HL-60 (cell line): ENCODE measurements around the gene PCP4.

Experiments used
- DNase-seq, 2 experiments: peaks; one replicate each; pipeline ENCODE4 v3.0.0-alpha.2; 2010 to 2020; ENCODE audit warnings: low read depth in 1 of 2, low spot score in 1 of 2
- H3K27ac ChIP-seq: fragments of 250-450 bp; sonication (Bioruptor Pico); replicated peaks from 2 replicates; pipeline ENCODE4 v1.5.1; 2020; ENCODE audit warnings: mild to moderate bottlenecking, moderate library complexity
- H3K27me3 ChIP-seq: fragments of 250-450 bp; sonication (Bioruptor Pico); 2 replicates; pipeline ENCODE4 v1.5.1; 2021; ENCODE audit warnings: mild to moderate bottlenecking, moderate library complexity; ENCODE audit not compliant: insufficient read depth, poor library complexity, severe bottlenecking
- H3K4me3 ChIP-seq: replicated peaks from 2 replicates; pipeline ENCODE4 v1.5.1; 2011; ENCODE audit warnings: mild to moderate bottlenecking, control low read depth, low read length; ENCODE audit not compliant: insufficient read depth
- GABPA ChIP-seq: IDR thresholded peaks from 2 replicates; pipeline ENCODE4 v1.6.1; 2012; ENCODE audit warnings: low read depth
- POLR2AphosphoS5 ChIP-seq: IDR thresholded peaks from 2 replicates; pipeline ENCODE4 v1.6.1; 2012; ENCODE audit warnings: low read depth
- SPI1 ChIP-seq: IDR thresholded peaks from 2 replicates; pipeline ENCODE4 v1.6.1; 2012; ENCODE audit warnings: low read depth, mild to moderate bottlenecking, borderline replicate concordance
- TF ChIP-seq, protein P1 (sequence below): IDR thresholded peaks from 2 replicates; pipeline ENCODE4 v1.6.1; 2012; ENCODE audit warnings: low read depth; ENCODE audit not compliant: insufficient replicate concordance
- TF ChIP-seq, protein P2 (sequence below): IDR thresholded peaks from one replicate; pipeline ENCODE4 v1.5.1; 2011; ENCODE audit warnings: low read length, control low read depth, inconsistent platforms; ENCODE audit not compliant: insufficient read depth

PCP4 gene

DNA sequence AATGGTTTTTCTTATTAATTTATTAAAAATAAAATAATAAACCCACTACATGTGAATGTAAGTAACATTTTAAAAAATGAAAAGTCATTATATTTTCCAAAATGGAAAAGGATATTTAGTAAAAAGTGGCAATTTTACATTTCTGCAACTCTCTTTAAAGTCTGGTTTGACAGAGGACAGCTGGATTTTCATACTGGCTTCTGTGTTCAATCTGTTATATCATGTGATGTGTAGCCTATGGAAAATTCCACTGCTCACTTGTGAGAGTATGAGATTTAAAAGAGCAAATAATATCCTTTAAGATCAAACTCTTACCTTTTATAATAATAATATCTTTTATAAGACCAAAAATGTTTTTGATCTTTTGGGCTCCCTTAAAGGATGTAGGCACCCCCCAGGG, 33.7 kb downstream of the PCP4 start:
- no peak overlapping the region for H3K4me3 ChIP-seq
- no peak overlapping the region for H3K27ac ChIP-seq
- no peaks in the 10 kb centered on the region for H3K27me3 ChIP-seq
- no peak for TF ChIP-seq GABPA
- no peak for TF ChIP-seq SPI1
- TF ChIP-seq, protein P1, sequence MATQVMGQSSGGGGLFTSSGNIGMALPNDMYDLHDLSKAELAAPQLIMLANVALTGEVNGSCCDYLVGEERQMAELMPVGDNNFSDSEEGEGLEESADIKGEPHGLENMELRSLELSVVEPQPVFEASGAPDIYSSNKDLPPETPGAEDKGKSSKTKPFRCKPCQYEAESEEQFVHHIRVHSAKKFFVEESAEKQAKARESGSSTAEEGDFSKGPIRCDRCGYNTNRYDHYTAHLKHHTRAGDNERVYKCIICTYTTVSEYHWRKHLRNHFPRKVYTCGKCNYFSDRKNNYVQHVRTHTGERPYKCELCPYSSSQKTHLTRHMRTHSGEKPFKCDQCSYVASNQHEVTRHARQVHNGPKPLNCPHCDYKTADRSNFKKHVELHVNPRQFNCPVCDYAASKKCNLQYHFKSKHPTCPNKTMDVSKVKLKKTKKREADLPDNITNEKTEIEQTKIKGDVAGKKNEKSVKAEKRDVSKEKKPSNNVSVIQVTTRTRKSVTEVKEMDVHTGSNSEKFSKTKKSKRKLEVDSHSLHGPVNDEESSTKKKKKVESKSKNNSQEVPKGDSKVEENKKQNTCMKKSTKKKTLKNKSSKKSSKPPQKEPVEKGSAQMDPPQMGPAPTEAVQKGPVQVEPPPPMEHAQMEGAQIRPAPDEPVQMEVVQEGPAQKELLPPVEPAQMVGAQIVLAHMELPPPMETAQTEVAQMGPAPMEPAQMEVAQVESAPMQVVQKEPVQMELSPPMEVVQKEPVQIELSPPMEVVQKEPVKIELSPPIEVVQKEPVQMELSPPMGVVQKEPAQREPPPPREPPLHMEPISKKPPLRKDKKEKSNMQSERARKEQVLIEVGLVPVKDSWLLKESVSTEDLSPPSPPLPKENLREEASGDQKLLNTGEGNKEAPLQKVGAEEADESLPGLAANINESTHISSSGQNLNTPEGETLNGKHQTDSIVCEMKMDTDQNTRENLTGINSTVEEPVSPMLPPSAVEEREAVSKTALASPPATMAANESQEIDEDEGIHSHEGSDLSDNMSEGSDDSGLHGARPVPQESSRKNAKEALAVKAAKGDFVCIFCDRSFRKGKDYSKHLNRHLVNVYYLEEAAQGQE = no peak
- TF ChIP-seq, protein P2, sequence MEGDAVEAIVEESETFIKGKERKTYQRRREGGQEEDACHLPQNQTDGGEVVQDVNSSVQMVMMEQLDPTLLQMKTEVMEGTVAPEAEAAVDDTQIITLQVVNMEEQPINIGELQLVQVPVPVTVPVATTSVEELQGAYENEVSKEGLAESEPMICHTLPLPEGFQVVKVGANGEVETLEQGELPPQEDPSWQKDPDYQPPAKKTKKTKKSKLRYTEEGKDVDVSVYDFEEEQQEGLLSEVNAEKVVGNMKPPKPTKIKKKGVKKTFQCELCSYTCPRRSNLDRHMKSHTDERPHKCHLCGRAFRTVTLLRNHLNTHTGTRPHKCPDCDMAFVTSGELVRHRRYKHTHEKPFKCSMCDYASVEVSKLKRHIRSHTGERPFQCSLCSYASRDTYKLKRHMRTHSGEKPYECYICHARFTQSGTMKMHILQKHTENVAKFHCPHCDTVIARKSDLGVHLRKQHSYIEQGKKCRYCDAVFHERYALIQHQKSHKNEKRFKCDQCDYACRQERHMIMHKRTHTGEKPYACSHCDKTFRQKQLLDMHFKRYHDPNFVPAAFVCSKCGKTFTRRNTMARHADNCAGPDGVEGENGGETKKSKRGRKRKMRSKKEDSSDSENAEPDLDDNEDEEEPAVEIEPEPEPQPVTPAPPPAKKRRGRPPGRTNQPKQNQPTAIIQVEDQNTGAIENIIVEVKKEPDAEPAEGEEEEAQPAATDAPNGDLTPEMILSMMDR = no peak
- no peak for TF ChIP-seq POLR2AphosphoS5
- no peak for DNase-seq

DNA sequence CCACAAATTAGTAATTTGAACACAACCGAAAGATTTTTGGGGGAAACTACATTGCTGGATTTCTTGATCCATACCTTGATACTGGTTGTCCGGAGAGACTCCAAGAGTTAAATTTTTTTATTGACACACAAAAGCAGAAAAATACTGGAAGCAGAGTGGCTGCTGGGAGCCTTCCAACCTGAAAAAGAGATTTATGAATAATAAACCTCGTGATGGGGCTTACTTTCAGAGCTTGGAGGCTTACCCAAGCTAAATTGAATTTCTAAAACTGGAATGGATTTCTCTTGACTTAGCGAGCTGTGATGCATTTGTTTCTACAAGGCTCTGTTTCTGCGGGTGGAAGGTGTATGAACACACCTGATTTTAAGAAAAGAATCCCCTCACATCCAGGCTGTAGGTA, 35.7 kb downstream of the PCP4 start:
- no peak for TF ChIP-seq GABPA
- TF ChIP-seq, protein P2 = no peak
- TF ChIP-seq, protein P1 = no peak
- TF ChIP-seq POLR2AphosphoS5 = no peak
- TF ChIP-seq SPI1 = no peak

DNA sequence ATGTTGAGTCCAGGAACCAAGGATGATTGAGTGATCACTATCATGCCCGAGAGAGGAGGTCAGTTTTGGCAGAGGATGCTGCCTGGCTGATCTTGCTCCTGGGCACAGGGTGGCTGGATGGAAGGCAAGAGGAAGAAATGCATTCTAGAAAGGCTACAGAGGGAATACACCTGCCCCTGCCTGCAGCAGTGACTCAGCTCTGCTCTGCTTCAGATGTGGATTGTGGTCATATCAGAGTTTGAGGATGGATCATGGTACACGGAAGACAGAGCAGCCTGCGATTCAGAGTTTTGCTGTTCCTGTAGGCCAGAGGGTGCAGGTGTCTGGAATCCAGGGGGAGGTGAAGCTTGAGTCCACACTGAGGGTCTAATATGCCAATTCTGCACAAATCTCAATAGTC, 37.2 kb downstream of the PCP4 start:
- TF ChIP-seq, protein P1 = no peak
- TF ChIP-seq, protein P2 = no peak
- TF ChIP-seq GABPA (no peak), SPI1 (no peak), POLR2AphosphoS5 (no peak)
- H3K4me3 ChIP-seq = no peak overlapping the region
- no peaks in the 10 kb centered on the region for H3K27me3 ChIP-seq
- DNase-seq = no peak
- H3K27ac ChIP-seq = no peak overlapping the region

More for the DNA sequence above, 35.7 kb downstream of the PCP4 start:
- no peak overlapping the region for H3K27ac ChIP-seq
- no peaks in the 10 kb centered on the region for H3K27me3 ChIP-seq
- no peak for DNase-seq
- no peak overlapping the region for H3K4me3 ChIP-seq
